HG03439 (cell line): Measurements from ENCODE around the gene ADCYAP1R1.

ENCODE experiments used
- ATAC-seq: cut with Tn5 transposase; IDR thresholded peaks from one replicate; pipeline ENCODE4 v1.9.1; 2021; ENCODE audit warnings: mild to moderate bottlenecking, moderate library complexity; ENCODE audit not compliant: unreplicated experiment

Gene ADCYAP1R1

GRCh38 chr7:31051598-31052486, at the start of gene ADCYAP1R1:
TSS of gene ADCYAP1R1 (plus strand) at chr7:31052308. CDS start at chr7:31063265, 10,957 bp downstream.
- ATAC-seq = no peak

- ATAC-seq = no peak
Measured at GRCh38 chr7:31003097-31003496, 49.0 kb upstream of the ADCYAP1R1 start.

- ATAC-seq = no peak
Measured at GRCh38 chr7:31003721-31004120, 48.4 kb upstream of the ADCYAP1R1 start.

- no peak for ATAC-seq
Measured at GRCh38 chr7:31004393-31004792, 47.7 kb upstream of the ADCYAP1R1 start.

GRCh38 chr7:31006857-31007256, 45.3 kb upstream of the ADCYAP1R1 start:
- ATAC-seq = no peak

GRCh38 chr7:31007634-31008033, 44.5 kb upstream of the ADCYAP1R1 start:
- ATAC-seq = no peak

- ATAC-seq = no peak
Measured at GRCh38 chr7:31014826-31015225, 37.3 kb upstream of the ADCYAP1R1 start.

GRCh38 chr7:31017032-31017675, 35.0 kb upstream of the ADCYAP1R1 start:
- ATAC-seq = no peak

- ATAC-seq = no peak
Measured at GRCh38 chr7:31017721-31018120, 34.4 kb upstream of the ADCYAP1R1 start.

- no peak for ATAC-seq
Measured at GRCh38 chr7:31019509-31019908, 32.6 kb upstream of the ADCYAP1R1 start.

GRCh38 chr7:31020161-31020560, 31.9 kb upstream of the ADCYAP1R1 start:
- ATAC-seq = no peak

- ATAC-seq = no peak
Measured at GRCh38 chr7:31020652-31021051, 31.5 kb upstream of the ADCYAP1R1 start.

- ATAC-seq = no peak
Measured at GRCh38 chr7:31022117-31022516, 30.0 kb upstream of the ADCYAP1R1 start.

- no peak for ATAC-seq
Measured at GRCh38 chr7:31022726-31023125, 29.4 kb upstream of the ADCYAP1R1 start.

GRCh38 chr7:31023877-31024276, 28.2 kb upstream of the ADCYAP1R1 start:
- ATAC-seq = no peak

- no peak for ATAC-seq
Measured at GRCh38 chr7:31027161-31027965, 24.7 kb upstream of the ADCYAP1R1 start.

- no peak for ATAC-seq
Measured at GRCh38 chr7:31028006-31028405, 24.1 kb upstream of the ADCYAP1R1 start.

GRCh38 chr7:31028417-31028992, 23.6 kb upstream of the ADCYAP1R1 start:
- ATAC-seq = no peak

- ATAC-seq = no peak
Measured at GRCh38 chr7:31029251-31030042, 22.7 kb upstream of the ADCYAP1R1 start.

- no peak for ATAC-seq
Measured at GRCh38 chr7:31033674-31034300, 18.3 kb upstream of the ADCYAP1R1 start.
